ENCODE measurements around the gene AADACL4.

Gene AADACL4

DNA sequence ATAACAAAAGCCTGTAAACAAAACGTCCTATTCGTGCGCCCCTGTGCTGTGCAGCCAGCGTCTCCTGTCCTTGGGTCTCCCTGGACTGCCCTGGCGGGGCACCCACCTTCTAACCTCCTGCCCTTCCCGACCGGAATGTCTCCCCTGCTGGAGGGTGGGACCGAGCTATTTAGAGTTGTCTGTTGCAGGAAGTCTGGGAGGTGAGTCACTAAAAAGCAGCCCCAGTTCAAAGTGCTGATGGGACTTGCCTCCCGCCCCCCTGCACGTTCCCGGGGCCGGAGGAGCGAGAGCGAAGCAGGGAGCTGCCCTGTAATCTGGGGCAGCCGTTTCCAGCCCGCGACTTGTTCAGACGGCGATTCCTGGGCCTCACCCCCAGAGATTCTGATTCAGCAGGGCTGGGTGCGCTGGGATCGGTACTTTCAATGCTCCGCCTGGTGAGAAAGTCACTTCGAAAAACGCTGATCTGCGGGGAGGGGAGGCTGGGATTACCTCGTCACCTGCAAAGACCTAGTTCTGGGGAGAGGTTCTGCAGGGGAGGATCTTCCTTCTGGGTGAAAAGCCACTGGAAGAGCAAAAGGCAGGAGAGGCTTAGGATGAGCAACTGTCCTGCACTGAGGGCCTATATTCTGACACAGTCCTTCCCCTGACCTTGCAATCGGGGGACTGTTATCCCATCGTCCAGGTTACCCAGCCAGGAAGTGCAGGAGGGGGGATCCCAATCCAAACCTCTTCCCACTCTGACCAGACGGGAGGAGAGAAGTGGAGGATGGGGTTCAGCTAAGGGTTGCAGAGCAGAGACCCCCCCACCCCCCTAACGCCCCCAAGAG is 24.7 kb upstream of the AADACL4 start (continued):
- TF ChIP-seq, protein P1, sequence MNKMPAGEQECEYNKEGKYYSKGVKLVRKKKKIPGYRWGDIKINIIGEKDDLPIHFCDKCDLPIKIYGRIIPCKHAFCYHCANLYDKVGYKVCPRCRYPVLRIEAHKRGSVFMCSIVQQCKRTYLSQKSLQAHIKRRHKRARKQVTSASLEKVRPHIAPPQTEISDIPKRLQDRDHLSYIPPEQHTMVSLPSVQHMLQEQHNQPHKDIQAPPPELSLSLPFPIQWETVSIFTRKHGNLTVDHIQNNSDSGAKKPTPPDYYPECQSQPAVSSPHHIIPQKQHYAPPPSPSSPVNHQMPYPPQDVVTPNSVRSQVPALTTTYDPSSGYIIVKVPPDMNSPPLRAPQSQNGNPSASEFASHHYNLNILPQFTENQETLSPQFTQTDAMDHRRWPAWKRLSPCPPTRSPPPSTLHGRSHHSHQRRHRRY (tag by site-specific recombination; IDR thresholded peaks at IDR 0.05), result no peak
- peak; percentile 75 for TF ChIP-seq GLIS2 (tag by site-specific recombination; IDR thresholded peaks at IDR 0.05)
- peak; percentile 32; the same call in 1 of the 2 replicates for TF ChIP-seq ZNF600 (tag by site-specific recombination; IDR thresholded peaks at IDR 0.05)
- TF ChIP-seq, protein P2, sequence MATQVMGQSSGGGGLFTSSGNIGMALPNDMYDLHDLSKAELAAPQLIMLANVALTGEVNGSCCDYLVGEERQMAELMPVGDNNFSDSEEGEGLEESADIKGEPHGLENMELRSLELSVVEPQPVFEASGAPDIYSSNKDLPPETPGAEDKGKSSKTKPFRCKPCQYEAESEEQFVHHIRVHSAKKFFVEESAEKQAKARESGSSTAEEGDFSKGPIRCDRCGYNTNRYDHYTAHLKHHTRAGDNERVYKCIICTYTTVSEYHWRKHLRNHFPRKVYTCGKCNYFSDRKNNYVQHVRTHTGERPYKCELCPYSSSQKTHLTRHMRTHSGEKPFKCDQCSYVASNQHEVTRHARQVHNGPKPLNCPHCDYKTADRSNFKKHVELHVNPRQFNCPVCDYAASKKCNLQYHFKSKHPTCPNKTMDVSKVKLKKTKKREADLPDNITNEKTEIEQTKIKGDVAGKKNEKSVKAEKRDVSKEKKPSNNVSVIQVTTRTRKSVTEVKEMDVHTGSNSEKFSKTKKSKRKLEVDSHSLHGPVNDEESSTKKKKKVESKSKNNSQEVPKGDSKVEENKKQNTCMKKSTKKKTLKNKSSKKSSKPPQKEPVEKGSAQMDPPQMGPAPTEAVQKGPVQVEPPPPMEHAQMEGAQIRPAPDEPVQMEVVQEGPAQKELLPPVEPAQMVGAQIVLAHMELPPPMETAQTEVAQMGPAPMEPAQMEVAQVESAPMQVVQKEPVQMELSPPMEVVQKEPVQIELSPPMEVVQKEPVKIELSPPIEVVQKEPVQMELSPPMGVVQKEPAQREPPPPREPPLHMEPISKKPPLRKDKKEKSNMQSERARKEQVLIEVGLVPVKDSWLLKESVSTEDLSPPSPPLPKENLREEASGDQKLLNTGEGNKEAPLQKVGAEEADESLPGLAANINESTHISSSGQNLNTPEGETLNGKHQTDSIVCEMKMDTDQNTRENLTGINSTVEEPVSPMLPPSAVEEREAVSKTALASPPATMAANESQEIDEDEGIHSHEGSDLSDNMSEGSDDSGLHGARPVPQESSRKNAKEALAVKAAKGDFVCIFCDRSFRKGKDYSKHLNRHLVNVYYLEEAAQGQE (tag by site-specific recombination; IDR thresholded peaks at IDR 0.05), result no peak
- peak; percentile 8; the same call in 1 of the 2 replicates for TF ChIP-seq TRIM28 (IDR thresholded peaks at IDR 0.05; ENCODE audit: borderline replicate concordance, low read length)
- TF ChIP-seq GLI4 (tag by site-specific recombination; IDR thresholded peaks at IDR 0.05), result no peak
- peak; percentile 61 for TF ChIP-seq KLF8 (tag by site-specific recombination; IDR thresholded peaks at IDR 0.05)
- TF ChIP-seq SP7 (tag by site-specific recombination; IDR thresholded peaks at IDR 0.05), result peak; percentile 81
- TF ChIP-seq FEZF1 (tag by site-specific recombination; IDR thresholded peaks at IDR 0.05), result peak; percentile 65
- TF ChIP-seq, protein P3, sequence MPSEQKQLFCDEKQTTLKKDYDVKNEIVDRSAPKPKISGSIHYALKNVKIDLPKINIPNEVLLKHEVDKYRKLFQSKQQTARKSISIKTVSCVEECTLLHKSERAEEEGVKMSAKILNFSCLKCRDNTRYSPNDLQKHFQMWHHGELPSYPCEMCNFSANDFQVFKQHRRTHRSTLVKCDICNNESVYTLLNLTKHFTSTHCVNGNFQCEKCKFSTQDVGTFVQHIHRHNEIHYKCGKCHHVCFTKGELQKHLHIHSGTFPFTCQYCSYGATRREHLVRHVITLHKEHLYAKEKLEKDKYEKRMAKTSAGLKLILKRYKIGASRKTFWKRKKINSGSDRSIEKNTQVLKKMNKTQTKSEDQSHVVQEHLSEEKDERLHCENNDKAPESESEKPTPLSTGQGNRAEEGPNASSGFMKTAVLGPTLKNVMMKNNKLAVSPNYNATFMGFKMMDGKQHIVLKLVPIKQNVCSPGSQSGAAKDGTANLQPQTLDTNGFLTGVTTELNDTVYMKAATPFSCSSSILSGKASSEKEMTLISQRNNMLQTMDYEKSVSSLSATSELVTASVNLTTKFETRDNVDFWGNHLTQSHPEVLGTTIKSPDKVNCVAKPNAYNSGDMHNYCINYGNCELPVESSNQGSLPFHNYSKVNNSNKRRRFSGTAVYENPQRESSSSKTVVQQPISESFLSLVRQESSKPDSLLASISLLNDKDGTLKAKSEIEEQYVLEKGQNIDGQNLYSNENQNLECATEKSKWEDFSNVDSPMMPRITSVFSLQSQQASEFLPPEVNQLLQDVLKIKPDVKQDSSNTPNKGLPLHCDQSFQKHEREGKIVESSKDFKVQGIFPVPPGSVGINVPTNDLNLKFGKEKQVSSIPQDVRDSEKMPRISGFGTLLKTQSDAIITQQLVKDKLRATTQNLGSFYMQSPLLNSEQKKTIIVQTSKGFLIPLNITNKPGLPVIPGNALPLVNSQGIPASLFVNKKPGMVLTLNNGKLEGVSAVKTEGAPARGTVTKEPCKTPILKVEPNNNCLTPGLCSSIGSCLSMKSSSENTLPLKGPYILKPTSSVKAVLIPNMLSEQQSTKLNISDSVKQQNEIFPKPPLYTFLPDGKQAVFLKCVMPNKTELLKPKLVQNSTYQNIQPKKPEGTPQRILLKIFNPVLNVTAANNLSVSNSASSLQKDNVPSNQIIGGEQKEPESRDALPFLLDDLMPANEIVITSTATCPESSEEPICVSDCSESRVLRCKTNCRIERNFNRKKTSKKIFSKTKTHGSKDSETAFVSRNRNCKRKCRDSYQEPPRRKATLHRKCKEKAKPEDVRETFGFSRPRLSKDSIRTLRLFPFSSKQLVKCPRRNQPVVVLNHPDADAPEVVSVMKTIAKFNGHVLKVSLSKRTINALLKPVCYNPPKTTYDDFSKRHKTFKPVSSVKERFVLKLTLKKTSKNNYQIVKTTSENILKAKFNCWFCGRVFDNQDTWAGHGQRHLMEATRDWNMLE (tag by site-specific recombination; conservative IDR thresholded peaks at IDR 0.05; ENCODE audit: low read depth), result no peak
- TF ChIP-seq ZBTB17 (tag by site-specific recombination; IDR thresholded peaks at IDR 0.05), result peak; percentile 66; the same call in 1 of the 2 replicates
- no peak for TF ChIP-seq ZNF701 (tag by site-specific recombination; IDR thresholded peaks at IDR 0.05)
- peak; percentile 76; the same call in 1 of the 2 replicates for TF ChIP-seq ZNF660 (tag by site-specific recombination; IDR thresholded peaks at IDR 0.05)
- TF ChIP-seq ZBTB20 (tag by site-specific recombination; IDR thresholded peaks at IDR 0.05), result peak; percentile 97
- TF ChIP-seq ZNF404 (tag by site-specific recombination; IDR thresholded peaks at IDR 0.05), result no peak
- no peak for TF ChIP-seq ZNF529 (tag by site-specific recombination; IDR thresholded peaks at IDR 0.05; ENCODE audit: insufficient replicate concordance)
- peak; percentile 10 for TF ChIP-seq ZNF629 (tag by site-specific recombination; IDR thresholded peaks at IDR 0.05)
- TF ChIP-seq IKZF3 (tag by site-specific recombination; IDR thresholded peaks at IDR 0.05), result peak; percentile 96
- TF ChIP-seq ZNF837 (tag by site-specific recombination; IDR thresholded peaks at IDR 0.05), result no peak
